ENCODE results near the gene ARRB1. TPM values are rescaled to one million over a fixed set of nuclear protein-coding genes. Genes with fewer than 3 reads are reported as not detected.

The ARRB1 gene
- total RNA-seq, 1 experiment from 2014 or later = 24.2 TPM

- Histone ChIP-seq H3K27me3 (ENCODE audit: insufficient read depth, low read length) (no peaks in the 10 kb centered on the region), H3K9me3 (ENCODE audit: control insufficient read depth in 1 of 2, insufficient read depth in 1 of 2, low read depth in 1 of 2, low read length in 2 of 2) (no peaks in the 10 kb centered on the region), H3K9ac (ENCODE audit: low read length) (no peak overlapping the region), H3K4me3 (replicated peaks in 1 of 2; ENCODE audit: low read depth in 1 of 2, low read length in 2 of 2) (no peak overlapping the region), H3K4me2 (ENCODE audit: low read length) (no peak overlapping the region), H3K36me3 (ENCODE audit: control insufficient read depth in 1 of 2, insufficient read depth in 2 of 2, low read length in 2 of 2) (peaks cover 0 to 3% of the 10 kb centered on the region in 2 experiments; a peak in 2 of 4 replicates), H3K79me2 (ENCODE audit: insufficient read depth, low read length) (no peaks in the 10 kb centered on the region), H3K9me2 (ENCODE audit: insufficient read depth) (no peaks in the 10 kb centered on the region), H3K27ac (ENCODE audit: low read depth, low read length) (no peak overlapping the region), H2AFZ (ENCODE audit: low read depth, low read length, poor library complexity, severe bottlenecking) (no peak overlapping the region), H4K20me1 (ENCODE audit: insufficient read depth) (no peaks in the 10 kb centered on the region), H3K4me1 (ENCODE audit: control insufficient read depth in 1 of 2, insufficient read depth in 2 of 2, low read length in 2 of 2) (no peaks in the 10 kb centered on the region)
- CTCF ChIA-PET = interaction anchor here (1.0 to 3.1 kb wide), 8 partner anchors 10 to 254 kb away, joined by 4 to 57 read pairs (median 7); no protein-coding TSS in a partner anchor
- no TSS peak for BruUV-seq (replicated peaks)
- intact Hi-C loops (cut with micrococcal nuclease) = loop anchor here (1.0 to 5.0 kb wide), 3 partner anchors 56 to 251 kb away; no protein-coding TSS in a partner anchor
- RAD21 ChIA-PET (ENCODE audit: low non-redundant PET in 1 of 2, low total read pairs in 2 of 2, uncharacterized antibody in 2 of 2, unreplicated experiment in 2 of 2) = interaction anchor here (0.8 to 1.4 kb wide), 4 partner anchors 100 to 108 kb away, joined by 3 to 9 read pairs (median 3); no protein-coding TSS in a partner anchor
- TF ChIP-seq ATF3 (IDR thresholded peaks at IDR 0.05) (no peak), MAX (IDR thresholded peaks at IDR 0.05) (no peak), YY1 (IDR thresholded peaks at IDR 0.05; ENCODE audit: extremely low read depth, insufficient replicate concordance, low read depth, low read length) (no peak), EZH2 (IDR thresholded peaks at IDR 0.05) (no peak), CBX3 (IDR thresholded peaks at IDR 0.05; ENCODE audit: low read depth) (no peak), EZH2phosphoT487 (IDR thresholded peaks at IDR 0.05; ENCODE audit: borderline replicate concordance) (no peak), EGR1 (IDR thresholded peaks at IDR 0.05; ENCODE audit: low read depth) (no peak), POLR2AphosphoS5 (IDR thresholded peaks at IDR 0.05; ENCODE audit: low read depth, low read length) (no peak), ELF1 (IDR thresholded peaks at IDR 0.05; ENCODE audit: borderline replicate concordance, low read depth) (no peak), RAD21 (IDR thresholded peaks at IDR 0.05; ENCODE audit: low read depth) (no peak)
- POLR2A ChIA-PET = no interaction called here
- ATAC-seq (no peak), DNase-seq (ENCODE audit: low read depth, low spot score) (no peak)
These were observed 70.5 kb downstream of the ARRB1 start for GRCh38 chr11:75280770-75281468.
